Large intestine (tissue), 3 donors: ENCODE measurements around the gene PMF1. TPM values are rescaled to one million over a fixed set of nuclear protein-coding genes. Genes with fewer than 3 reads are reported as not detected.
"Not testable (repeated sequence)": the region's sequence is repeated elsewhere in the genome, so short reads cannot be mapped to it uniquely, and the experiment has no call there.

ENCODE experiments used
- DNase-seq, 2 donors: peaks; one replicate each; pipeline versions ENCODE4 v3.0.0 to v3.0.0-alpha.2; 2013
- H3K27ac ChIP-seq: one replicate; pipeline ENCODE4 v1.5.1; 2013; ENCODE audit warnings: low read length
- H3K27me3 ChIP-seq: 2 replicates; pipeline ENCODE4 v1.6.1; 2013; ENCODE audit warnings: low read length; ENCODE audit not compliant: control insufficient read depth, insufficient read depth
- H3K36me3 ChIP-seq: 2 replicates; pipeline ENCODE4 v1.6.1; 2013; ENCODE audit warnings: low read length; ENCODE audit not compliant: control insufficient read depth, insufficient read depth
- H3K4me1 ChIP-seq: one replicate; pipeline ENCODE4 v1.6.1; 2013; ENCODE audit warnings: low read length; ENCODE audit not compliant: control insufficient read depth, insufficient read depth
- H3K4me3 ChIP-seq: one replicate; pipeline ENCODE4 v1.5.1; 2013; ENCODE audit warnings: low read length
- H3K9me3 ChIP-seq: one replicate; pipeline ENCODE4 v1.6.1; 2013; ENCODE audit warnings: mild to moderate bottlenecking, low read depth, low read length, moderate library complexity; ENCODE audit not compliant: control insufficient read depth
- whole genome bisulfite sequencing: methylation state at CpG from one replicate; pipeline ENCODE4 v1.1.5; 2013; ENCODE audit warnings: low lambda C conversion rate; ENCODE audit not compliant: insufficient coverage; 5-methylcytosine and 5-hydroxymethylcytosine counted together
- polyA plus RNA-seq: library from polyadenylated mRNA; unstranded; fragments of 120-200 nt; gene quantifications from one replicate; pipeline ENCODE4 v1.2.1, GENCODE V29; 2013

PMF1 gene
- polyA plus RNA-seq, 1 donor, result 63.4 TPM

GRCh38 chr1:156216361-156217086 lies 3.7 kb downstream of the PMF1 start:
- H3K4me1 ChIP-seq, DNase-seq: not testable (repeated sequence)

GRCh38 chr1:156217871-156218270 lies 5.1 kb downstream of the PMF1 start:
- no CpG with 5 or more reads among the region's 2 CpGs for WGBS
- Histone ChIP-seq H3K36me3 (peaks cover 43% of the 10 kb centered on the region), H3K27ac (no peak overlapping the region), H3K27me3 (no peaks in the 10 kb centered on the region), H3K4me3 (no peak overlapping the region), H3K4me1 (no peaks in the 10 kb centered on the region), H3K9me3 (peaks cover 2% of the 10 kb centered on the region)
- no peak for DNase-seq

More at GRCh38 chr1:156216361-156217086, 3.7 kb downstream of the PMF1 start:
- WGBS, result no CpG with 5 or more reads among the region's 55 CpGs
- not testable (repeated sequence) for H3K27ac ChIP-seq, H3K27me3 ChIP-seq, H3K4me3 ChIP-seq, H3K9me3 ChIP-seq
- H3K36me3 ChIP-seq, result peaks cover 35% of the 10 kb centered on the region

DNA sequence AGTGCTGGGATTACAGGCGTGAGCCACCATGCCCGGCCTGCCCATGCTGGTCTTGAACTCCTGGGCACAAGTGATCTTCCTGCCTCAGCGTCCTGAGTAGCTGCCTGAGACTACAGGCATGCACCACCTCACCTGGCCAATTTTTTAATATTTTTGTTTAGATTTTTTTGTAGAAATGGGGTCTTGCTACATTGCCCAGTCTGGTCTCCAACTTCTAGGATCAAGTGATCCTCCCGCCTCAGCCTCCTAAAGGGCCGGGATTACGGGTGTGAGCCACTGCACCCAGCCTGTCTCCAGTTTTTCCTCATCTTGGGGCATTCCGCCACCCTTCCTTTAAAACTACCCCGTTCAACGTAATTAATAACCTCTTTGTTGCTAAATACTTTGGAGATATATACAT lies 7.4 kb downstream of the PMF1 start:
- H3K4me3 ChIP-seq, result no peak overlapping the region
- no peaks in the 10 kb centered on the region for H3K27me3 ChIP-seq
- peaks cover 47% of the 10 kb centered on the region for H3K36me3 ChIP-seq
- 100% methylated on average over 1 of the region's 9 CpGs for WGBS
- DNase-seq, result no peak
- H3K27ac ChIP-seq, result no peak overlapping the region
- no peaks in the 10 kb centered on the region for H3K4me1 ChIP-seq
- peaks cover 2% of the 10 kb centered on the region for H3K9me3 ChIP-seq

GRCh38 chr1:156221986-156222692 lies 9.3 kb downstream of the PMF1 start:
- Histone ChIP-seq H3K4me3 (no peak overlapping the region), H3K4me1 (no peaks in the 10 kb centered on the region), H3K27ac (no peak overlapping the region), H3K9me3 (no peaks in the 10 kb centered on the region), H3K27me3 (no peaks in the 10 kb centered on the region), H3K36me3 (peaks cover 56% of the 10 kb centered on the region)
- no CpG with 5 or more reads among the region's 13 CpGs for WGBS
- no peak for DNase-seq

DNA sequence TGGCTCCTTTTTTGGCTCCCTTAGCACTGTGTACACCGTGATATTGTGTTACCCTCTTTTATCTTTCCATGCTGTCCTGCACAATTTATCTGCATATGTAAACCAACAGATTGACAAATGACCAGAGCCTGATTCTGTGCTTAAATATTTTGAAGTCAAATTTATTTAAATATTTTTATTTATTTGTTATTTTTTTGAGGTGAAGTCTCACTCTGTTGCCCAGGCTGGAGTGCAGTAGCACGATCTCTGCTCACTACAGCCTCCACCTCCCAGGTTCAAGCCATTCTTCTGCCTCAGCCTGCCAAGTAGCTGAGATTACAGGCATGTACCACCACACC lies 12.8 kb downstream of the PMF1 start:
- Histone ChIP-seq H3K36me3 (peaks cover 64% of the 10 kb centered on the region), H3K9me3 (no peaks in the 10 kb centered on the region), H3K27ac (no peak overlapping the region), H3K4me3 (no peak overlapping the region), H3K4me1 (no peaks in the 10 kb centered on the region), H3K27me3 (no peaks in the 10 kb centered on the region)
- no peak for DNase-seq
- WGBS, result no CpG with 5 or more reads among the region's 2 CpGs

DNA sequence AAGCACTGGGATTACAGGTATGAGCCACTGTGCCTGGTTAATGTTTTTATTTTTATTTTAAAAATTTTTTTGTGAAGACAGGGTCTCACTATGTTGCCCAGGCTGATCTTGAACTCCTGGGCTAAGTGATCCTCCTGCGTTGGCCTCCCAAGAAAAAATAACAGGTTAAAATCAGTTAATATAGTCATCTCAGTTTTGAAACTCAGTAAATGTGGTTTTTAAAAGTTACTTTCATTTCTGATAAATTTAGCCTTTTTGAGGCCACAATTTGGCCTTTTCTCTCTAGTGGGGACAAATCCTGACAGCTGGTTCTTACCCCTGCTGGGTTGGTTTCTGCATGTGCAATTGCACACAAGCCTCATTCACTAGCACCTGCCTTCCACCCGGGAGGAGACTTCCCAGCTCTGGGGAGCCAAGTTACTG lies 13.3 kb downstream of the PMF1 start:
- Histone ChIP-seq H3K27ac (no peak overlapping the region), H3K4me1 (no peaks in the 10 kb centered on the region)

DNA sequence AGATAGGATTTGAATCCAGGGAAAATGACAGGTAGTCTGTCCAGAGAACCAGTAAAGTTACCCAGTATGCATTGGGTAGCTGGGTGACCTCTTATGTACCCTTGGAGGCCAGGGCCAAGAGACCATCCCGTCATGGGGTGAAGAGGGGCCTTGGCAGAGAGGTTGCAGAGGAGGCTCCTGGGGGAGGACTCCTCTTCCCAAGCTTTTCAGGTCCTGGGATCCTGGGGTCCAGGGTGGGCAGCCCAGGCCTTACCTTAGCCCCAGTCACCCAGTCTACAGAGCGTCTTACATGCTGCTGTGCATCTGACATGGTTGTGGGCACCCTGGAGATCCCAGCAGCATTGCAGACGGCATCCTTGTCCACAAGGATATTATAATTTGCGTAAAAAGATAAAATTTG lies 14.0 kb downstream of the PMF1 start:
- no peak overlapping the region for H3K27ac ChIP-seq
- no peaks in the 10 kb centered on the region for H3K27me3 ChIP-seq
- H3K4me1 ChIP-seq, result no peaks in the 10 kb centered on the region
- no CpG with 5 or more reads among the region's 4 CpGs for WGBS
- no peaks in the 10 kb centered on the region for H3K9me3 ChIP-seq
- H3K4me3 ChIP-seq, result no peak overlapping the region
- H3K36me3 ChIP-seq, result peaks cover 54% of the 10 kb centered on the region
- no peak for DNase-seq

More for the DNA sequence above, 13.3 kb downstream of the PMF1 start:
- no peak overlapping the region for H3K4me3 ChIP-seq
- H3K9me3 ChIP-seq, result no peaks in the 10 kb centered on the region
- H3K27me3 ChIP-seq, result no peaks in the 10 kb centered on the region
- peaks cover 59% of the 10 kb centered on the region for H3K36me3 ChIP-seq
- no peak for DNase-seq
- no CpG with 5 or more reads among the region's 2 CpGs for WGBS

DNA sequence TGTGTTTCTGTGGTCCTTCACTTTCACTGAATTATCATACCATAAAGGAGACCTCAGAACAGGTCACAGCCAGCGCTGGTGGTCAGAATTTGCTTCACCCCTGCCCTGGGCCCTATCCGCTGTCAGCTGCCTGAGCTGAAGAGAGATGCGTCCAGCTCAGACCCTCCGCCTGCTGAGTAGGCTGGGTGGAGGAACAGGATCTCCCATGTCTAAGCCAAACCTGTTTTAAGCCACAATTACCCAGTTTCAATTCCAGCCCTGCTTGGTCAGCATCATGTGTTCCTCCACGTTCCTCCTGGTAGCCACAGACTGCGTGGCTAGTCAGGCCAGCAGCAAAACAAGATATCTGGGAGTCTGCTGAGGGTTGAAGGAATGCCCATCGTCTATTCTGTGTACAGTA lies 15.7 kb downstream of the PMF1 start:
- DNase-seq, result no peak
- H3K27ac ChIP-seq, result no peak overlapping the region
- no peaks in the 10 kb centered on the region for H3K9me3 ChIP-seq
- H3K36me3 ChIP-seq, result peaks cover 46% of the 10 kb centered on the region
- no peaks in the 10 kb centered on the region for H3K27me3 ChIP-seq
- WGBS, result no CpG with 5 or more reads among the region's 7 CpGs
- H3K4me3 ChIP-seq, result no peak overlapping the region
- peaks cover 3% of the 10 kb centered on the region for H3K4me1 ChIP-seq

GRCh38 chr1:156229809-156230472 lies 17.1 kb downstream of the PMF1 start:
- no peak for DNase-seq
- Histone ChIP-seq H3K4me1 (peaks cover 3% of the 10 kb centered on the region), H3K9me3 (no peaks in the 10 kb centered on the region), H3K36me3 (peaks cover 49% of the 10 kb centered on the region), H3K4me3 (no peak overlapping the region), H3K27ac (no peak overlapping the region), H3K27me3 (no peaks in the 10 kb centered on the region)
- 96% methylated on average over 4 of the region's 11 CpGs for WGBS

DNA sequence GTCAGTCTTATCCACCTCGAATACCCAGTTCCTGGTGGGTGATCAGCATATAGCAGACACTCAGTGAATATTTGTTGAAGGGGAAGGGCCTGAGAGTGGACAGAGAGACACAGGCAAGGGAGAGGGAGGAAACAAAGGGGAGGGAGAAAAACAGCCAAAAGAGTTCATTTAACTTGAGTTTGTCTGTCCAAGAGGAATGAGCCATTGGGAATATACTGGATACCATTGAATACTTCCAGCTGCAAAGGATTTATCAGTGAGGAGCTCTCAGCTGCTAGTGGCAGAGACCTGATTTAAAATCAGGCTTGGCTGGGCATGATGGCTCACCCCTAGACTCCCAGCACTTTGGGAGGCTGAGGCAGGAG lies 17.6 kb downstream of the PMF1 start:
- no CpG with 5 or more reads among the region's 1 CpG for WGBS
- Histone ChIP-seq H3K9me3 (no peaks in the 10 kb centered on the region), H3K36me3 (peaks cover 49% of the 10 kb centered on the region), H3K27ac (no peak overlapping the region), H3K27me3 (no peaks in the 10 kb centered on the region), H3K4me3 (no peak overlapping the region), H3K4me1 (peaks cover 3% of the 10 kb centered on the region)
- no peak for DNase-seq
